Choroid plexus epithelial cell (primary cell): ENCODE data around the gene TPBGL.

Source experiments
- DNase-seq: peaks from one replicate; pipeline ENCODE4 v3.0.0-alpha.2; 2010; ENCODE audit warnings: low read depth
- H3K4me3 ChIP-seq: 2 replicates; pipeline ENCODE4 v1.5.1; 2011; ENCODE audit warnings: low read depth, mild to moderate bottlenecking, control low read depth, low read length, moderate library complexity
- TF ChIP-seq, protein P1 (sequence below): conservative IDR thresholded peaks from 2 replicates; pipeline ENCODE4 v1.5.1; 2011; ENCODE audit warnings: low read depth, mild to moderate bottlenecking, control low read depth, inconsistent platforms, low read length, moderate library complexity

Gene TPBGL

GRCh38 chr11:75208446-75208845 is 32.1 kb upstream of the TPBGL start:
- H3K4me3 ChIP-seq = no peak overlapping the region
- DNase-seq = no peak
- TF ChIP-seq, protein P1, sequence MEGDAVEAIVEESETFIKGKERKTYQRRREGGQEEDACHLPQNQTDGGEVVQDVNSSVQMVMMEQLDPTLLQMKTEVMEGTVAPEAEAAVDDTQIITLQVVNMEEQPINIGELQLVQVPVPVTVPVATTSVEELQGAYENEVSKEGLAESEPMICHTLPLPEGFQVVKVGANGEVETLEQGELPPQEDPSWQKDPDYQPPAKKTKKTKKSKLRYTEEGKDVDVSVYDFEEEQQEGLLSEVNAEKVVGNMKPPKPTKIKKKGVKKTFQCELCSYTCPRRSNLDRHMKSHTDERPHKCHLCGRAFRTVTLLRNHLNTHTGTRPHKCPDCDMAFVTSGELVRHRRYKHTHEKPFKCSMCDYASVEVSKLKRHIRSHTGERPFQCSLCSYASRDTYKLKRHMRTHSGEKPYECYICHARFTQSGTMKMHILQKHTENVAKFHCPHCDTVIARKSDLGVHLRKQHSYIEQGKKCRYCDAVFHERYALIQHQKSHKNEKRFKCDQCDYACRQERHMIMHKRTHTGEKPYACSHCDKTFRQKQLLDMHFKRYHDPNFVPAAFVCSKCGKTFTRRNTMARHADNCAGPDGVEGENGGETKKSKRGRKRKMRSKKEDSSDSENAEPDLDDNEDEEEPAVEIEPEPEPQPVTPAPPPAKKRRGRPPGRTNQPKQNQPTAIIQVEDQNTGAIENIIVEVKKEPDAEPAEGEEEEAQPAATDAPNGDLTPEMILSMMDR = no peak

GRCh38 chr11:75212411-75212810 is 28.2 kb upstream of the TPBGL start:
- DNase-seq = no peak
- H3K4me3 ChIP-seq = no peak overlapping the region
- TF ChIP-seq, protein P1 = no peak

DNA sequence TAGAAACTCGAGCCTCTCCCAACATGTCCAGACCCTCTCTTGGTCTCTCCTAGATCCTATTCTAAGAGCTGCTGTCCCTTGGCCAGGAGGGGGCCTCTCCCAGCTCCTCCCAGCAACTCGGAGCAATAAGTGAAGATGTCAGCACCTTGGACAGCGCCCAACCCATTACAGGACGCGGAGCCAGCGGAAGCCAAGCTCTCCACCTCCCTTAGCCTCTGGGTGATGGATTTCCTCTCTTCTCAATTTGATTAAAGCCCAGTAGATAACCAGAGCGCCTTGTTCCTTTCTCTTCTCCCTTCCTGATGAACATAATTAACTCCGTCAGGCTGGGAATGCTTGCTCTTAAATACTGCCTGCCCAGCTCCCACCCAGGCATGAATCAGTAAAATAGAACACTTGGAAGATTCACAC is 26.2 kb upstream of the TPBGL start:
- no peak overlapping the region for H3K4me3 ChIP-seq
- DNase-seq = peak; percentile 87
- TF ChIP-seq, protein P1 = peak; percentile 70

- TF ChIP-seq, protein P1 = no peak
- H3K4me3 ChIP-seq = no peak overlapping the region
- DNase-seq = no peak
Measured at GRCh38 chr11:75214843-75215242, 25.7 kb upstream of the TPBGL start.

GRCh38 chr11:75219869-75220268 is 20.7 kb upstream of the TPBGL start:
- no peak overlapping the region for H3K4me3 ChIP-seq
- no peak for DNase-seq
- TF ChIP-seq, protein P1 = no peak

DNA sequence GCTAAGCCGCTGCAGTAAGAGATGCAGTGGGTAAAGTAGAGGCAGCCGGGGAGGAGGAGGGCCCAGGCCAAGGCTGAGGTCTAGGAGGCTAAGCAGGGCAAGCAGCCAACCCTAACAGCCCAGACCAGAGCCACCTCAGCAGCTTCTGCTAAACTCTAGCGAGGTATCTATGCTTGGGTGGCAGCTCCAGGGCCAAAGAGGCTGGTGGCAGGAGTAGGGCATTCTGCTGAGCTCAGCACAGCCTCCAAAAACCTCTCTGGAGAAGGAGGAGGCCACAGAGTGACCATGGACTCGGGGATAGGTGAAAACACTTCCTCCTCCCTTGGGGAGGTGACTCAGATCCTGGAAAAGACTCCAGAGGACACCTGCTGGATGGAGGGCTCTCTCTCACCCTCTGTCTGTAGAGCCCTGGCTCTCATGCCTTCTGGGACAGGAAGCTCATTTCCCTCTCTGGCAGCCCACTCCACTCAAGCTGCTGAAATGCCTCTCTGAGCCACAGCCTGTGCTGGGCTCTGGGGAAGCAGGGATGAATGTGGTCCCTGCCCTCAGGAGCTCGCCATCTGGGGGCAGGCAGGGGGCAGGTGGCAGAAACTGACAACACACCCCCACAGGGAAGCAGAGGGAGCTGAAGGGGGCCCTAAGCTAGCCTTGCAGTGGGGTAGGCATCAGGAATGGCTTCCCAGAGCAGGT is 16.5 kb upstream of the TPBGL start:
- no peak for DNase-seq
- no peak overlapping the region for H3K4me3 ChIP-seq
- TF ChIP-seq, protein P1 = no peak

GRCh38 chr11:75225794-75226193 is 14.8 kb upstream of the TPBGL start:
- H3K4me3 ChIP-seq = no peak overlapping the region
- TF ChIP-seq, protein P1 = no peak
- DNase-seq = no peak
